HG03520 (cell line): ENCODE results near the gene FLRT1.

Source experiments
- ATAC-seq: cut with Tn5 transposase; IDR thresholded peaks from one replicate; pipeline ENCODE4 v1.9.1; 2021; ENCODE audit warnings: mild to moderate bottlenecking, moderate library complexity; ENCODE audit not compliant: unreplicated experiment

FLRT1 gene

DNA sequence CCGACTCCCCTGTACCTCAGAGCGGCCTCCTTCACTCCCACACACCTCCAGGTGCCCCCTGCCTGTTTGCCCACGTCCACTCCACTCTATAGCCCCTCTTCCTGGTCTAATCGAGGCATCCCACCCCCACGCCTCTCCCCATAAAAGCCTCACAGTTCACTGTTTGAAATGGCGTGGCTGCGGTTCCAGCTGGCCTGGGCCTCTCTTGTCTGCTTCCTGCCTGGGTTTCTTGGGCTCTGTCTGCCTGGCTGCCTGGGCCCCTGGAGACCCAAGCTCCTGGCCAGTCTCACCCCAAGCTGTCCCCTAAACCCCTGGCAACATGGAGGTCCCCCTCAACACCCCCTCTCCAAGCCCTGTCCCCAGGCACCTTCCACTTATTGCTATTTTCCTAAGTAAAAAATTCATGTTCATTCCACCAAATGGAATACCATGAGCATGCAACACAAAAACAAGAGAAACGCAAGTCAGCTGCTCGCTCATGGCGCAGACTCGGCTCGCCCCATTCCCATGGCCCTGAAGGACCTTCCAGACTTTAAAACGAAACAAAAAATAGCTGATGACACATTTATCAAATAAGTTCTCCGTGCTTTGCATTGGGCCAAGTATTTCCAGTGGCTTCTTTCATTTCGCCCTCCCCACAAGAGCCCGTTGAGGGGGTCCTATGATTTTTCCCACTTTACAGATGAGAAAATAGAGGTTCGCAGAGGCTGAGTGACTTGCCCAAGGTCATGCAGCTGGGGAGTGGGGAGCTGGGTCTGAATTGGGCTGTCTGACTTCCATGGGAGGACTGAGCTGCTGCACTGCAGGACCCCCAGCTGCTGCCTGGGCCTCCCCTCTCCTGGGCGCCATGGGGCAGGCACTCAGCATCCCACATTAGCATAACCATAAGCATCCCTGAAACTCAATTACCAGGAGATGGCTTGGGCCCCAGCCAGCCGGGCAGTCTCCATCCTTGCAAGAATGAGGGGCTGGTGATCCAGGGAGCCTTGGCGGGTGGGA is 11.7 kb upstream of the FLRT1 start:
- ATAC-seq: no peak

DNA sequence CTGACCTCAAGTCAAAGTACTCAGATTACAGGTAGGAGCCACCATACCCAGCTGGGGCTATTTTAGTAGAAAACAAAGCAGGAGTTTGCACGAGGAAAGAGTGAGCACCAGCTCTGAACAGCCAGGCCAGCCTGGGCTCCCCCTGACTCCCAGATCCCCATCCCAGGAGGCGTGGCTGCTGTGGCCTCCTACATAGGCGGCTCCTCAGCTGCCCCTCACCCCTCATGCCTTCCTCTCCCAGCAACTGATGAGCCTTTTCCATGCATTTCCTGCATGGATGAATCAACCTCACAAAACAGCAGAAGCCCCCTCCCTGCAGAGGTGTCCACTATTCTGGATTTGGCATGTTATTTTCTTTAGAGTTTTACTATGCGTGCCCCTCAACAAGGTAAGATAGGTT is 10.5 kb upstream of the FLRT1 start:
- no peak for ATAC-seq

DNA sequence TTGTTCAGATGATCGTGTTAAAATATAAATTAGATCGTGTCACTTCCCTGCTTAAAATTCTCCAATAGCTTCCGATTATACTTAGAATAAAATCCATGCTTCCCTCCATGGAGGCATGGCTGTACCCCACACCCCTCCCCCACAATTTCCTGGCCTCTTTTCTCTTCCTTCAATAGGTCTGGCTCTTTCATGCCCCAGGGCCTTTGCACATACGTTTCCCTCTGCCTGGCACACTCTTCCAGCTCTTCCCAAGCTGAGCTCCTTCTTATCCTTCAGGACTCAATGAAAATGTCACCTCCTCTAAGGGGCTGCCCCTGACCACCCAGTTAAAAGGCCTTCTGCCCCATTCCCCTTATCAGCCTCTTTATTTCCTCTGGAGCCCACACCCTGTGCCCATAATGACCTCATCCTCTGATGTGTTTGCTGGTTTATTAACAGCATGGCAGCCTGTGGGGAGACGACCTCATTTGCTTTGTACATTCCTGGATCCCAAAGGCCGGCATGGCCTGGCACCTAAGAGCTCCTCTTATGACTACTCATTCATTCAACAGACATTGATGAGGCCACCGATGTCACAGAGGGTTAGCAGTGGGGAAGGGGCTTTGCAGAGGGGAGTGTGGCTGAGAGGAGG is 9.0 kb upstream of the FLRT1 start:
- ATAC-seq: no peak

DNA sequence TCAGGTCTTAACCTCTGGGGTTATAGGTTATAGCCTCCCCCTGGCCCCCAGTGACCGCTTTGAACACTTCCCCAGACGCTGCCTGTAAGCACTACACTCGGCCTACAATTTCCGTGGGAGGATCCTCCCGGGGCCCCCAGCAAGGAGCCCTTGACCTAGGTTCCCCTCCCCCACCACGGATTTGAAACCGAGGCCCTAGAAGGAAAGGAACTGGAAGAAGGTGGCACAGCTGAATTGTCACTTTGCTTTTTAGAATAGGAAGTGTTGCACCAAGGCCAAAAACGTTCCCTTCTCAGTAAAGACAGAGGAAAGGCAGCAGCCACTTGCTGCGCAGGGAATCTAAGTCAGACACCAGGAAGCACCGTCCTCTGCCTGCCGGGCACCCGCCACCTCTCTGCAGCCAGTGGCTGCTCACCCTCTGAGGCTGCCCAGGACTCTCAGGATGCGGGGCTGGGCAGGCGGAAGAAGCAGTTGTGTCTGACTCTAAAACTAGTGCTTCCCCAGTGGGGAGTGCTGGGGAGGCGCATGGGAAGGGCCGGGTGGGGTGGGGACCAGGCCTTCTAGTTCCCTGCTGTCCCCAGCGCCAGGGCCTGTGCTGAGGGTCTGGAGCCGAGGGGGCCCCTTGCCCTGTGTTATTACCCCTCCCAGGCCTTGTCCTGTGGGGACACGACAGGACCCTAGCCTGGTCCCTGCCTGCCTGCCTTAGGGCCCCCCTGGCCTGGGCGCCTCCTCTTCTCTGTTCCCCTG is 7.9 kb upstream of the FLRT1 start:
- no peak for ATAC-seq

DNA sequence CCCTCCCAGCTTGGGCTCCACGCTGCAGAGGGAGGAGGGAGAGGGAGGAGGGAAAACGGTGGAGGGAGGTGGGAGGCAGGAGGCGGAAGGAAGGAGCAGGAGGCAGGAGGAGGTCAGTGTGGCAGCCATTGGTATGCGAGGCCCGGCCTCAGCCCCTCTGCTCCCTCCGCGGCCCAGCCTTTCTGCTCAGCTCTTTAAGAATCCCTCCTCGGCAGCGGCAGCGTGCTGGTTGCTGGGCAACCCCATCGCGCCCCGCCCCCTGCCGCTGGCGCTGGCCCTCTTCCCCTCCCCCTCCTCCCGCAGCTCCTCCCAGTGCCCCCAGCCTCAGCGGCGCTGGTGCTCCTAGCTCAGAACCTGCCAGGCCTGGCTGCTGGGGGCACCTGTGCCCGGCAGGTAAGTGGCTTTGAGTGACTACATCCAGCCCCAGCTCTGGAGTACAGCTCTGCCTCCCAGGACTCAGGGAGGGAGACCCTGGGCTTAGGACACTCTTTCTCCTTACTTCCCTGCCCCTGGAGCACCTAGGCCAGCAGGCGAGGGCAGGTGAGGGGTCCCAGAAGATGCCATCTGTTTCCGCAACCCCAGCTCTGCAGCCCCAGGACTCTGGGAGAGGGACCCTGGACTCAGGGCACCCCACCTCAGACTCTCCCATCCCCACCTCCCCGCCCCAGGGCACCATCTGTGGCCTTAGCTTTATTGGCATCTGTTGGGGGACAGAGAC is 7.2 kb upstream of the FLRT1 start:
- no peak for ATAC-seq

DNA sequence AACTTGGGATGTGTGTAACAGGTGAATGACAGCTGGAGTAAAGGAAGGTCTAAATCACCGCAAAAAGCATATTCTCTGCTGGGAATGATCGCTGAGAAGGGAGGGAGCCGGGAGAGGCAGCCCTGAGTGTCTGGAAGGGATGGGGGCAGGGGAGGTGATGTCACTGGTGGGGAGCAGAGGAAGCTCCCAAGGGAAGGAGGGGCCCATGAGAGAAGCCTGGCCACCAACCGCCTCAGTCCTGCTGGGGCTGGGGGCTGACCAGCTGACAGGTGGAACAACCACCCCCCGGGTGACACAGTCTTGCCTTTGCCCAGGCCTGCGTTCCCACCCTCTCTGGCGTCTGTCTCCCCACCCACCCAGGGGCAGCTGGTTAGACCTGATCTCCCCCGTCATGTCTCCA is 6.0 kb upstream of the FLRT1 start:
- ATAC-seq: no peak

DNA sequence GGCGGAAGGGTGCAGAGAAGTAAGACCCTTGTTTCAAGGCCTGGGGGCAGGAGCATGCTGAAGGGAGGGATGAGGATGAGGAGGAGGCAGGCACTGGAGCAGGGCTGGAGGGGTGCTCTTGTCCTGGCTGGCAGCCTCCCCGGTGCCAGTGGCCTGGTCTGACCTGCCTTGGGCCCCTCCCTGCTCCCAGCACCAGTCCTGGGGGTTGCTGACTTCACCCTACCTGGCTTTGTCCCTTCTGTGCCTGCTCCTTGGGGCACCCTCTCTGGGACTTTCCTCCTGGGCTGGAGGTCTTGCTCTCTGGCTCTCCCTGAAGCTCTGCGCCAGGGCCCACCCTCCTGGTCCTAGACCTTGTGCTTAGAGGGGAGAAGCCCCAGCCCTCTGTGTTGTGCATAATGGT is 4.7 kb upstream of the FLRT1 start:
- ATAC-seq: no peak

DNA sequence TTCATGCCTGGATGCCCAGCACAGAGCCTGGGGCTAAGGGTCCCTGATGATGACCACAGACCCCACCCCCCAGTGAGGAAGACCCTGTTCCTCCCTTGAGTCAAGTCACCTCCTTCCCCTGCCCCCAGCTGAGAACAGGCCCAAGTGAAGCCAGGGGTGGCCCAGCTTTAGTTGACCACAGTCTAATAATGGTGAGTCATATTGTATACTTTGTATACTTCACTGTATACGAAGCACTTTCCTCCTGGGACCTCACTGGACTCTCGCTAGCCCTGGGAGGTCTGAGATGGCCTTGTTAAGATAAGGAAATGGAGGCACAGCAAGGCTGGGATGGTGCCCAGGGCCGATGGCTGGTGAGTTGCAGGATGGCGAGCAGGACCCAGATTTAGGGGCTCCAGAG is 3.7 kb upstream of the FLRT1 start:
- ATAC-seq: no peak

DNA sequence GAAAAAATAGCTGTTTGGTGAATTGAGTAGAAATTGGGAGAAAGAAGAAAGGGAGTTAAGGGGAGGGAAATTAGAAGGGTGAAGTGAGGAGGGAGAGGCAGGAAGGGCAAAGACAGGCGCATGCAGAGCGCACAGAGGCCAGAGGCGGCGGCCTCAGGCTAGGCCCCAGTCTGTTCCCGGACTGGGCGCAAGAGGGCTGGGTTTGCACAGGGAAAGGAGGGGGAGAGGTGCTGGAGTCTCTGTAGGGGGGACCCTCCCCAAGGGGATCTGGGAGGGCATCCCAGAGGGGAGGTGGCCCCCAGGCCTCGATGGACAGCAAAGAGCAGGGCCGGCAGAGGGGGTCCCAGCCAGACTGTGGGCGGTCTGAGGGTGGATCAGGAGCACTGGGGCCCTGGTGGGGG is 1.3 kb upstream of the FLRT1 start:
- ATAC-seq: no peak

DNA sequence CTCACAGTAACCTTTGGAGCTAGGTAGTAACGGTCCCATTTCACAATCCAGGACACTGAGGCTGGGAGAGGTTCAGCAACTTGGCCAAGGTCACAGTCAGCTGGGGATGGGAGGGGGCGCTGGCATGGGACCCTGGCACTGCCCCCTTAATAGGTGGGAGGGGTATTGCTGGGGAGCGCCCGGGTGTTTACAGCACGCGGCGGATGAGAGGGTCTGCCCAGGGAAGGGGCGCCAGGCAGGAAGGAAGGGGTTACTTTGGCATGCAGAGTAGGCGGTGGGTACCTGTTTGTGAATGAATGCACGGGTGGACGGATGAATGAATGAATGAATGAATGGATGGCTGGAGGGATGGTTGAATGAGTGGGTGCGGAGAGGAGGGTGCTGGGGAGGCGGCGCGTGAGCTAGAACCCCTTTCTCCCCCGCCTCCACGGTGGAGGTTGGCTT is 628 bp upstream of the FLRT1 start:
- no peak for ATAC-seq

DNA sequence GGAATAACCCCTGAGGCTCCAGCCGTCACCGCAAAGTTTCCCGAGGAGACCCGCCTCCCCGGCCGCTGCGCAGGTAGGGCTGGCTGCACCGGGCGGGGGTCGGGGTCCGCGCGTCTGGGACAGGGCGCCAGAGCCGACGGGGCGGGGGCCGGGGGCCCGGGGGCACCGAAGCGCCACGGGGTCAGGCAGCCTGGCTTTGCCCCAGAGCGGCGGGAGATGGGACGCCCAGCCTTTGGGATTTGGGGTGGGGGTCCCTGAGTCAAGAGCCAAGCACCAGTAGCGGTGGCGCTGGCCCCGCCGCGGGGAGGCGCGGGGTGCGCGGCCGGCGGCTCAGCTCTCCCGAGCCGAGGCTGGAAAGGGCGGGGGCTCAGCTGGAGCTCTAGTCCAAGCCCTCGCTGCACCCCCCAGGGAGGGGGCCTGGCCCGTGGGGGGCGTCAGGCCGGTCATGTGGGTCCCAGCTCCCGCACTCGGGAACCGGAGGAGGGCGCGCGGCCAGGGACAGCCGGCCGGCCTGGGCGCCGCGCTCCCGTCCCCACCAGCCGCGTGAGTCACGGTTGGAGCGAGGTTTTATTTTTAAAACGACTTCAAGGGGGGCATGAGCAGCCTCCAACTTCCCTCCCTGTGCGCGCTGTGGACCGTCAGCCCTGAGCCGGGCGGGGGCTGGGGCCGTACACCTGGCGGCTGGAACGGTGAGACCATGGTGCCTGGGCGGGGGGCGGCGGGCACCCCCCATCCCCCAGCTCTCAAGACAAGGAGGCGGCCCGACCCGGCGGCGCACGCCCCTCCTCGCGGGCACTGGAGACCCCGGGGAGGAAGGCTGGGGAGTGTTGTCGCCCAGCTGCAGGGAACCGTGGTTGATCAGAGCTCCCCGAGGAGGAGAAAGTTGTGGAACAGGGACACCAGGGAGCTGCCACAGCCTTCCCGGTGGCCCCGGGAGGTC is 626 bp downstream of the FLRT1 start:
- ATAC-seq: no peak

DNA sequence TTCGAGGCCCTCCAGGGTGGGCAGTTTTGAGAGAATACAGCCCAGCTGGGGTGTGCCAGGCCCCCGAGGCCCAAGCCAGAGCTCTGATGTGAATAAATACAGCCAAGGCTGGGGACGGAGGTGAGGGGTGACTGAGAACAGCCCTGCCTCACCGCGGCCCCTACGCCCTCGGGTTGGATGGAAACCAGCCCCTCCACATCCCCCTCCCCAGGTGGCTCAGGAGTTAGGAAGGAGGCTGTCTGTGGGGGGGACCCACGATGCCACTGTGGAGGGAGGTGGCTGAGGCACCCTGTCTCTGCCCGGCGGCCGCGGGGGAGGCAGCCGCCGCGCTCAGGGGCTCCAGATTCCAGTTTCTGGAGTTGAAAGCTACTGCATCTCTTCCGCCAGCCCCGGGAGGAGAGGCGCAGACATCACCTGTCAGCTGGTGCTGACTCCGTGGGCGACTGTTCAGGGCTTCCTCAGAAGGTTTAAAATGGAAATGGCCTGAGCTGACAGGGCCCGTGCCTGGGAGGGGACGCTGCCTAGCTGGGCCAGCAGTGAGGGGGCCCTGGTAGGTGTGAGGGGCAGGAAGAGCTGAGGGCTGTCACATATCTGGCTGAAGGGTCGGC is 1.4 kb downstream of the FLRT1 start:
- ATAC-seq: no peak

DNA sequence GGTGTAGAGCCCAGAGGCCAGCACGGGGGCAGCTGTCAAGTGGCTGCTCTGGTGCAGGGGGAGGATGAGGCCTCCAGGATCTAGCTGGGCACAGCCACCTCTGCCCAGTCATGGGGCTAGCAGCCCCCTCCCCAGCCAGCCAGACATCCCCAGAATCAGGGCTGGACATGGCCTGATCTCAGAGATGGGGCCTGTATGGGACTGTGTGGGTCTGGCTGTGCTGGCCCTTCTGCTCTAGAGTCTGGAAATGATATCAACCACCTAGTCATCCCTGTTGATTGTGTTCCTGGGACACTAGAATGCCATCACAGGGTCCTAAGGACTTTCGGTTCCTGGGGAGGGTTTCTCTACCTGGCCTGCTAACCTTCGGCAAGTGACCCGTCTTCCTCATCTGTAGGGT is 2.8 kb downstream of the FLRT1 start:
- ATAC-seq: no peak

DNA sequence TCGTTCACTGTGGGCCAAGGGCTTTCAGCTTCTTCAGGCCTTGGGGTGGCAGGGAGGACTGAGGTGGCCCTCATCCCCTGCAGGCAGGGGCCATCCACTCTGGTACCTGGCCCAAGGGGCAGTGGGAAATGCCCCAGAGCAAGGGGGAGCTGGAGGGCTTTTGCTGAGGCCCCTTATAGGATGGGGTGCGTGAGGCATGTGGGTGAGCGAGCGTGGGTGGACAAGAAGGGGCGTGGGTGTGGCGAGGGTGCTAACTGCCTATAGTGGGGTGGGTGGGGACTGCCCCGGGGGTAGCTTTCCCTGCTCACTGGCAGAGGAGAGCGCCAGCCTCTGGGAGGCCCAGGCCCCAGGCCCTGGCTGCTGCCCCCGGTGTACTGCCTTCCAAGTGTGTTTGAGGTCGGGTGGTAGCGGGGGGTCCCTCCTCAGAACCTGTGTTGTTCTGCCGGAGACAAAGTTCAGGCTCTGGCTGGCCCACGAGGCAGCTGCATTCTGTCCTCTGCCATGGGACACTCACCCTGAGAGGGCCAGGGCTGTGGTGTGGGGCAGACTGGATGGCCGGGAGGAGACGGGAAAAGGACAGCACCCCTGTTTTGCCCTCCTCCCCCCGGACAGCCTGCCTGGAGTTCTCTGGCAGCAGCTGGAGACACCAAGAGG is 3.4 kb downstream of the FLRT1 start:
- ATAC-seq: no peak

DNA sequence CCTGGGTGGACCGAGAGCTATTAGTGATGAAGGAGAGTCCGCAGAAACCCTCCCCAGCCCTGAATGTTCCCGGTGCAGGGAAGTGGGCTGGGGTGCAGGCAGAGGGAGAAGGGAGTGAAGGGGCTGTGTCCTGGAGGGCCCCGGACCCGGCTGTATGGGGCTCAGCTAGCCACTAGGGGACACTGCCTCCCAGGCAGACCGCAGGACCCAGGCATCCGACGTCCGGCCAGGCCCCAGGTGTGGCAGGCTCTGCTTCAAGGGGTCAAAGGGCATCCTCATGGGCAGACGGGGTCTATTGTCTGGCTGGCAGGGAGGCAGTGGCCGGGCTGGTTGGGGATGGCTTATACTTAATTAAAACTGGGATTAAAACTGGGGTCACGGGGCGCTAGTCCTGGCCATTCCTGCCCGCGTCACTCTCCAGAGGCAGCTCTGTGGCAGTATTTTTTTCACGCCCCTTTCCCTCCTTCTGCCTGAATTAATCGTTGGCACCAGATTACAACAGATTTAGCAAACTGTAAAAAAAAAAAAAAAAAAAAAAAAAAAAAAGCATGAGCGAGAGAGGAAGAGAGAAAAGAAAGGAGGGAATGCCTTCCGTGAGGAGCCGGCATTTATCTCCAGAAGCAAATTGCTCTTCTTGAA is 5.1 kb downstream of the FLRT1 start:
- no peak for ATAC-seq

DNA sequence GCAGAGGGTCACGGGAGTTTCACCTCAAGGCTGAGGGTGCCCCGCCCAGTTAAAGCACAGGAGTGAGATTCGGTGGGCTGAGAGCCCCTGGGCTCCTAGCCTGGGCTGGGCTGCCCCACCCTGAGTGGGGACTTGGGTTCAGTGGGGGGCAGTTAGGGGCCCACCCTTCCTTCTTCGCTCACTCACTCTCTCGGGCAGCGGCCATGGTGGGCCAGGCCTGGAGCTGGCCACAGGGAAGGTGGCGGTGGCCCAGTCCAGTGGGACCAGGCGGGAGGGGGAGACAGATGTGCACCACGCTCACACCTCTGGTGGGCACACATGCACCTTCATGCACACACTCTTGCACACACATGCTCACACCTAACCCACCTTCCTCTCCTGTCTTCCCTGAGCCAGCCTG is 6.1 kb downstream of the FLRT1 start:
- no peak for ATAC-seq

DNA sequence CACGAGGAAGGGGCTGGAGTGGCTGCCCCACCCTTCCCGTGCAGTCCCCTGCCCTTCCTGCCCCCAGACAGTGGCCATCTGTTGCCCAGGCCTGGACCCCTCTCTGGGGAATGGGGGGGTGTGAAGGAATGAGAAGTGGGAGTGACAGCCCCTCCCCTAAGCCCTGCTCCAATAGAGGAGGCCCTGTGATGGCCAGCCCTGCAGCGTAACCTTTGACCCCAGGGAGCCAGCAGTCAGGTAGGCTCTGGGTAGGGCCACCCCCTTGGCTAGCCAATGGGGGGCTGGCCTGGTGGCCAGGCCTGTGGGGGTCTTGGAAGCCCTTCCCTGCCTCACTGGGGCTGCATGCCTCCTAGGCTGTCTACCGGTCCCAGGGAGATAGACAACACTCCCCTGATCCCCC is 6.6 kb downstream of the FLRT1 start:
- no peak for ATAC-seq

DNA sequence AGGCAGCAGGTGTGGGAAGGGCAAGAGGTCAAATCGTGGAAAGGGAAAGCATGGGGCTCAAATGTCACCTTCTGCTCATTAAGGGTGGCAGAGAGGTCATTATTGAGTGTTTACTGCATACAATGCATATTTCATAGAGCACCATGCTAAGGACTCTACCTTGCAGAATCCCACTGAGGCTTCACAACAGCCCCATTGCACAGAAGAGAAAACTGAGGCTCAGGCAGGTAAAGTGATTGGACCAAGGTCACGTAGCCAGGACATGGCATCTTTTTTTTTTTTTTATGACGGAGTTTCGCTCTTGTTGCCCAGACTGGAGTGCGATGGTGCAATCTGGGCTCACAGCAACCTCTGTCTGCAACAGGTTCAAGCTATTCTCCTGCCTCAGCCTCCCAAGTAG is 7.8 kb downstream of the FLRT1 start:
- no peak for ATAC-seq
